BE2C (cell line): ENCODE results near the gene KCNH4.
"Not testable (repeated sequence)": the region's sequence is repeated elsewhere in the genome, so short reads cannot be mapped to it uniquely, and the experiment has no call there.

Experiments used
- DNase-seq: peaks from one replicate; pipeline ENCODE4 v3.0.0-alpha.2; 2020
- H3K27me3 ChIP-seq: fragments of 250-450 bp; sonication (Bioruptor Pico); 2 replicates; pipeline ENCODE4 v1.5.1; 2020; ENCODE audit warnings: mild to moderate bottlenecking
- H3K36me3 ChIP-seq: fragments of 250-450 bp; sonication (Bioruptor Pico); 2 replicates; pipeline ENCODE4 v1.5.1; 2020; ENCODE audit warnings: mild to moderate bottlenecking
- H3K4me1 ChIP-seq: fragments of 250-450 bp; sonication (Bioruptor Pico); 2 replicates; pipeline ENCODE4 v1.5.1; 2020
- H3K4me3 ChIP-seq: 2 replicates; pipeline ENCODE4 v1.5.1; 2011; ENCODE audit warnings: low read depth, low read length
- H3K9me3 ChIP-seq: fragments of 250-450 bp; sonication (Bioruptor Pico); 2 replicates; pipeline ENCODE4 v1.5.1; 2020
- CTCF ChIP-seq: IDR thresholded peaks from 2 replicates; pipeline ENCODE4 v1.5.1; 2012; ENCODE audit warnings: mild to moderate bottlenecking, low read depth, low read length

The KCNH4 gene

GRCh38 chr17:42221886-42222745 lies 41.2 kb upstream of the KCNH4 start:
- no peaks in the 10 kb centered on the region for H3K27me3 ChIP-seq
- peak; percentile 83 for TF ChIP-seq CTCF
- H3K4me1 ChIP-seq, result no peaks in the 10 kb centered on the region
- peaks cover 26% of the 10 kb centered on the region for H3K36me3 ChIP-seq
- H3K4me3 ChIP-seq, result no peak overlapping the region
- peak; percentile 52 for DNase-seq
- H3K9me3 ChIP-seq, result no peaks in the 10 kb centered on the region

DNA sequence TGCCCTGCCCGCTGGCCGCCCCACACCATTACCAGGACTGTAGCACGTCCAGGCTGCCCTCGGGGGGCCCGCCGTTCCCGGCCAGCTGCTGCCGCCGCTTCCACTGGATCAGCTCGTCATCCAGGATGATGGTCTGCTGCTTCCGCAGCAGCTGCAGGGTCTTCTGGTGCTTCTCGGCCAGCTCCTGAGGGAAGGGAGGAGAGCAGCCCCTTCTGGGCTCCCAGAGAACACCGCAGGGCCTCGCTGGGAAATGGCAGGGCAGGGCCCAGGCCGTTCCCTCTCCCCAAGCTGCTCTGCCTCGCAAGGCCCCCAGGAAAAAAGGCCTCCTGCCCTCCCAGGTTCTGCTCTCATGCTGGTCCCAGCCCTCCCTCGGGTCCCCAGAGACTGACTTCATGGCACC lies 38.3 kb upstream of the KCNH4 start:
- not testable (repeated sequence) for DNase-seq, H3K4me1 ChIP-seq, H3K9me3 ChIP-seq, H3K4me3 ChIP-seq, H3K27me3 ChIP-seq
- peaks cover 34% of the 10 kb centered on the region for H3K36me3 ChIP-seq

GRCh38 chr17:42214156-42214555 lies 33.2 kb upstream of the KCNH4 start:
- H3K36me3 ChIP-seq, result peaks cover 32% of the 10 kb centered on the region
- DNase-seq, result no peak
- no peaks in the 10 kb centered on the region for H3K4me1 ChIP-seq
- no peaks in the 10 kb centered on the region for H3K27me3 ChIP-seq
- TF ChIP-seq CTCF, result no peak
- H3K9me3 ChIP-seq, result no peaks in the 10 kb centered on the region
- no peak overlapping the region for H3K4me3 ChIP-seq

- Histone ChIP-seq H3K4me1 (no peaks in the 10 kb centered on the region), H3K36me3 (peaks cover 37% of the 10 kb centered on the region), H3K9me3 (no peaks in the 10 kb centered on the region), H3K4me3 (no peak overlapping the region), H3K27me3 (no peaks in the 10 kb centered on the region)
- no peak for TF ChIP-seq CTCF
- DNase-seq, result no peak
These were observed 31.4 kb upstream of the KCNH4 start for GRCh38 chr17:42212382-42212781.

DNA sequence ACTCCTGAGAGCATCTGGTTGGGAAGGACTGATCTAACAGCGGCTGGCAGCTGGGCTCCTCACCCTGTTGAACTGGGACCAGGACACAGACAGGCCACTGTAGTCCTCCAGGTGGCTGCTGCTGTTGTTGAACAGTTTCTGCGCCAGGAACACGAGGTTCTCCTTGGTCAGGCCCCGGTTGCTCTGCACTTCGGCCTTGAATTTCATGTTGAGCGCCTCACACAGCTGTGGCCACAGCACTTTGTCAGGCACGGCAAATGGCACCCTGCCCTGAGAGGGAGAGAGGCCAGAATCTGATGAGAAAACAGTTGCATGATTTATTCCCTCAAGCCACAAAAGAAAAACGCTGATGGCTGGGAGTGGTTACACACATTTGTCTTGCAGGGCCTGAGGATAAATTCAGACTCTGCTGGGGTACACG lies 31.0 kb upstream of the KCNH4 start:
- H3K9me3 ChIP-seq, DNase-seq, H3K27me3 ChIP-seq, H3K4me3 ChIP-seq, H3K4me1 ChIP-seq: not testable (repeated sequence)
- peaks cover 34% of the 10 kb centered on the region for H3K36me3 ChIP-seq

GRCh38 chr17:42210046-42210445 lies 29.1 kb upstream of the KCNH4 start:
- no peak for DNase-seq
- H3K27me3 ChIP-seq, result no peaks in the 10 kb centered on the region
- TF ChIP-seq CTCF, result no peak
- H3K9me3 ChIP-seq, result no peaks in the 10 kb centered on the region
- H3K4me3 ChIP-seq, result no peak overlapping the region
- peaks cover 35% of the 10 kb centered on the region for H3K36me3 ChIP-seq
- H3K4me1 ChIP-seq, result no peaks in the 10 kb centered on the region

DNA sequence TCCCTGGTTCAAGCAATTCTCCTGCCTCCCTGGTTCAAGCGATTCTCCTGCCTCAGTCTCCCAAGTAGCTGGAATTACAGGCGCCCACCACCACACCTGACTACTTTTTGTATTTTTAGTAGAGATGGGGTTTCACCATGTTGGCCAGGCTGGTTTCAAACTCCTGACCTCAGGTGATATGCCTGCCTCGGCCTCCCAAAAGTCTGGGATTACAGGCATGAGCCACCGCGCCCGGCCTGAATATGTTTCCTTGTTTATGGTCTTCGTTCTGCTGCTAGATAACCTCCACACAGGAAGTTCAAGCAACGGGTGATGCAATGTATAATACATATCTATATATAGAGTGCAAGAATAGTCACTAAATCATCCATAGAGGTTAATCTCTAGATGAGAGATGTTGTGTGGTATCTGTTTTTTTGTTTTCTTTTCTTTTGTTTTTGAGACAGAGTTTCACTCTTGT lies 25.2 kb upstream of the KCNH4 start:
- DNase-seq, H3K9me3 ChIP-seq, H3K27me3 ChIP-seq, H3K4me3 ChIP-seq, H3K4me1 ChIP-seq: not testable (repeated sequence)
- peaks cover 21% of the 10 kb centered on the region for H3K36me3 ChIP-seq
